Endothelial cell (in vitro differentiated cells): ENCODE measurements around the gene KRTAP4-9. TPM values are rescaled to one million over a fixed set of nuclear protein-coding genes. Genes with fewer than 3 reads are reported as not detected.
"Not testable (repeated sequence)": the region's sequence is repeated elsewhere in the genome, so short reads cannot be mapped to it uniquely, and the experiment has no call there.

ENCODE experiments used
- DNase-seq: peaks from one replicate; pipeline ENCODE4 v3.0.0; 2021; ENCODE audit warnings: low spot score
- H3K27ac Mint-ChIP-seq: one replicate; pipeline ENCODE4 v1.8.0; 2021; ENCODE audit warnings: mixed read lengths, inconsistent platforms; ENCODE audit not compliant: unreplicated experiment
- H3K27me3 Mint-ChIP-seq: one replicate; pipeline ENCODE4 v1.8.0; 2021; ENCODE audit warnings: mild to moderate bottlenecking, moderate library complexity, mixed read lengths, inconsistent platforms; ENCODE audit not compliant: unreplicated experiment
- H3K36me3 Mint-ChIP-seq: one replicate; pipeline ENCODE4 v1.8.0; 2021; ENCODE audit warnings: mild to moderate bottlenecking, low read depth, mixed read lengths, inconsistent platforms; ENCODE audit not compliant: unreplicated experiment
- H3K4me1 Mint-ChIP-seq: one replicate; pipeline ENCODE4 v1.8.0; 2021; ENCODE audit warnings: mild to moderate bottlenecking, mixed read lengths, inconsistent platforms; ENCODE audit not compliant: unreplicated experiment
- H3K4me3 Mint-ChIP-seq: one replicate; pipeline ENCODE4 v1.8.0; 2021; ENCODE audit warnings: mild to moderate bottlenecking, mixed read lengths, inconsistent platforms; ENCODE audit not compliant: unreplicated experiment
- H3K9me3 Mint-ChIP-seq: one replicate; pipeline ENCODE4 v1.8.0; 2021; ENCODE audit warnings: mixed read lengths, inconsistent platforms; ENCODE audit not compliant: unreplicated experiment
- CTCF ChIP-seq: fragments of 200-600 bp; sonication (generic); IDR thresholded peaks from one replicate; pipeline ENCODE4 v1.5.0; 2021; ENCODE audit warnings: antibody characterized with exemption; ENCODE audit not compliant: unreplicated experiment
- total RNA-seq: library from RNA; stranded (reverse); fragmentation: NEBNext Ultra II Directional; extraction: Animal tissue kit (Norgen Biotek cat#: 25700); gene quantifications from one replicate; pipeline ENCODE4 v1.2.1, GENCODE V29; 2021; ENCODE audit not compliant: unreplicated experiment

Gene KRTAP4-9
- total RNA-seq, 1 donor from 2014 or later, result not detected

- DNase-seq, result no peak
- Mint-ChIP-seq H3K27me3 (peaks cover 2% of the 10 kb centered on the region), H3K27ac (no peak overlapping the region), H3K36me3 (peaks cover 4% of the 10 kb centered on the region), H3K4me3 (no peak overlapping the region), H3K4me1 (peaks cover 8% of the 10 kb centered on the region), H3K9me3 (no peaks in the 10 kb centered on the region)
- no peak for TF ChIP-seq CTCF
These were observed 16.6 kb downstream of the KRTAP4-9 start for GRCh38 chr17:41121742-41122141.

GRCh38 chr17:41123292-41123990 lies 18.3 kb downstream of the KRTAP4-9 start:
- H3K9me3 Mint-ChIP-seq, H3K27me3 Mint-ChIP-seq, DNase-seq, H3K27ac Mint-ChIP-seq, H3K36me3 Mint-ChIP-seq, H3K4me3 Mint-ChIP-seq, H3K4me1 Mint-ChIP-seq: not testable (repeated sequence)

GRCh38 chr17:41123991-41124371 lies 18.8 kb downstream of the KRTAP4-9 start, which contains the start of gene KRTAP4-12:
Gene KRTAP4-12 (minus strand): TSS chr17:41124182. CDS start chr17:41124122, 60 bp downstream.
- not testable (repeated sequence) for H3K27me3 Mint-ChIP-seq, H3K27ac Mint-ChIP-seq, H3K4me3 Mint-ChIP-seq, DNase-seq, H3K4me1 Mint-ChIP-seq, H3K36me3 Mint-ChIP-seq, H3K9me3 Mint-ChIP-seq

GRCh38 chr17:41125064-41125463 lies 19.9 kb downstream of the KRTAP4-9 start:
- no peaks in the 10 kb centered on the region for H3K27me3 Mint-ChIP-seq
- no peak for DNase-seq
- H3K36me3 Mint-ChIP-seq, result no peaks in the 10 kb centered on the region

GRCh38 chr17:41126412-41126811 lies 21.2 kb downstream of the KRTAP4-9 start:
- Mint-ChIP-seq H3K4me3 (no peak overlapping the region), H3K27me3 (no peaks in the 10 kb centered on the region), H3K9me3 (no peaks in the 10 kb centered on the region), H3K4me1 (no peaks in the 10 kb centered on the region), H3K36me3 (no peaks in the 10 kb centered on the region), H3K27ac (no peak overlapping the region)
- no peak for DNase-seq
- no peak for TF ChIP-seq CTCF

More at GRCh38 chr17:41125064-41125463, 19.9 kb downstream of the KRTAP4-9 start:
- Mint-ChIP-seq H3K9me3 (no peaks in the 10 kb centered on the region), H3K4me3 (no peak overlapping the region), H3K4me1 (peaks cover 4% of the 10 kb centered on the region), H3K27ac (no peak overlapping the region)
- no peak for TF ChIP-seq CTCF

- Mint-ChIP-seq H3K9me3 (no peaks in the 10 kb centered on the region), H3K27me3 (no peaks in the 10 kb centered on the region), H3K4me3 (no peak overlapping the region), H3K36me3 (no peaks in the 10 kb centered on the region), H3K4me1 (no peaks in the 10 kb centered on the region), H3K27ac (no peak overlapping the region)
- no peak for DNase-seq
- no peak for TF ChIP-seq CTCF
These were observed 22.2 kb downstream of the KRTAP4-9 start for GRCh38 chr17:41127371-41127770.
